Stimulated activated naive CD8-positive, alpha-beta T cell treated with anti-CD3 and anti-CD28 coated beads, Interleukin-15, amount 100 ng/mL, for 72 hours (primary cell): ENCODE data around the gene UGT1A5.

Experiments used
- ATAC-seq: fragments of 150-1000 bp; cut with Tn5 transposase; 2 replicates; pipeline ENCODE4 v1.10.0; 2021; ENCODE audit warnings: mild to moderate bottlenecking, moderate library complexity
- DNase-seq, 2 donors: peaks; one replicate each; pipeline ENCODE4 v3.0.0; 2021 to 2022
- H3K27ac Mint-ChIP-seq, 2 donors: one replicate each; pipeline ENCODE4 v1.8.0; 2022; ENCODE audit warnings: mild to moderate bottlenecking in 2 of 2, mixed read lengths in 2 of 2, moderate library complexity in 2 of 2
- H3K27me3 Mint-ChIP-seq: one replicate; pipeline ENCODE4 v1.8.0; 2022; ENCODE audit warnings: mixed read lengths
- H3K4me1 Mint-ChIP-seq: one replicate; pipeline ENCODE4 v1.8.0; 2022; ENCODE audit warnings: mild to moderate bottlenecking, mixed read lengths
- H3K4me3 Mint-ChIP-seq, 2 donors: one replicate each; pipeline ENCODE4 v1.8.0; 2022; ENCODE audit warnings: mild to moderate bottlenecking in 2 of 2, mixed read lengths in 2 of 2, moderate library complexity in 1 of 2
- H3K9me3 Mint-ChIP-seq, 2 donors: one replicate each; pipeline ENCODE4 v1.8.0; 2022; ENCODE audit warnings: mixed read lengths in 2 of 2

The UGT1A5 gene

GRCh38 chr2:233754872-233755611 lies 42.3 kb downstream of the UGT1A5 start:
- no peak for ATAC-seq
- Mint-ChIP-seq H3K27me3 (peaks cover 3% of the 10 kb centered on the region), H3K27ac (no peak overlapping the region), H3K4me3 (no peak overlapping the region), H3K4me1 (no peaks in the 10 kb centered on the region), H3K9me3 (peaks cover 7 to 21% of the 10 kb centered on the region in 2 donors)
- DNase-seq, result no peak

DNA sequence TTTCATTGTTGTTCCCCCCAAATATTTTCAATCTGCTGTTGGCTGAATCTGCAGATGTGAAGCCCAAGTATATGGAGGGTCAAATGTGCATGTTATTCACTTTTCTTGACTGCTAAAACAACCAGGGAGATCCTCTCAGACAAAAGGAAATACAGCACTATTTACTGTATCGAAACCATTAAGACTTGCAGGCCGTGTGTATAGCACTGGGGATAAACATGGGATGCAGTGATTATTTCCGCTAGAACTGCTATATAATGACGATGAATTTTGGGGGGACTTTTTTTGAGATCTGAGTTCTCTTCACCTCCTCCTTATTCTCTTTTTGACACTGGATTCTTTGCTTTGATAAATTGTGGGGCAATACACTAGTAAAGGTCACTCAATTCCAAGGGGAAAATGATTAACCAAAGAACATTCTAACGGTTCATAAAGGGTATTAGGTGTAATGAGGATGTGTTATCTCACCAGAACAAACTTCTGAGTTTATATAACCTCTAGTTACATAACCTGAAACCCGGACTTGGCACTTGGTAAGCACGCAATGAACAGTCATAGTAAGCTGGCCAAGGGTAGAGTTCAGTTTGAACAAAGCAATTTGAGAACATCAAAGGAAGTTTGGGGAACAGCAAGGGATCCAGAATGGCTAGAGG lies 43.8 kb downstream of the UGT1A5 start:
- Mint-ChIP-seq H3K27me3 (no peaks in the 10 kb centered on the region), H3K9me3 (peaks cover 4 to 6% of the 10 kb centered on the region in 2 donors), H3K4me3 (no peak overlapping the region), H3K4me1 (no peaks in the 10 kb centered on the region), H3K27ac (no peak overlapping the region)
- ATAC-seq (no peak), DNase-seq (no peak)

DNA sequence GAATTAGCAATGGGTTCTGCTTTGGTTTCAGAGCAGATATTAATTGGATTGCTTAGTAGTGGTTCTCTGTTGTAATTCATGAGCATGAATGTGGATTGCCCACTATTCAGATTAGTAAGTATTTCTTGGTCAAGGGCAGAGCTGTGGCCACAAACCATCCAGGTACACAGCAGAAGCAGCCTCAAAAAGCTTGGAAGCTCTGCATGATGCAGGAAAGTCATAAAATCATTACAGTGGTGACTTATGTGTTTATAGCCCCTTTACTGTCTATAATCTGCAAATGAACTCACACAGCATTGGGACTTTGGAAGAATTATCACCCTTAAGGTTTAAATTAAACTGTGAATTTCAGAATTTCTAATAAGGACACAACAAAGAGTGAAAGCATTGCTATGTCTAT lies 45.4 kb downstream of the UGT1A5 start:
- H3K4me1 Mint-ChIP-seq, result no peaks in the 10 kb centered on the region
- ATAC-seq, result no peak
- peaks cover 2% of the 10 kb centered on the region for H3K27me3 Mint-ChIP-seq
- no peaks in the 10 kb centered on the region for H3K9me3 Mint-ChIP-seq
- no peak for DNase-seq
- no peak overlapping the region for H3K4me3 Mint-ChIP-seq
- no peak overlapping the region for H3K27ac Mint-ChIP-seq

DNA sequence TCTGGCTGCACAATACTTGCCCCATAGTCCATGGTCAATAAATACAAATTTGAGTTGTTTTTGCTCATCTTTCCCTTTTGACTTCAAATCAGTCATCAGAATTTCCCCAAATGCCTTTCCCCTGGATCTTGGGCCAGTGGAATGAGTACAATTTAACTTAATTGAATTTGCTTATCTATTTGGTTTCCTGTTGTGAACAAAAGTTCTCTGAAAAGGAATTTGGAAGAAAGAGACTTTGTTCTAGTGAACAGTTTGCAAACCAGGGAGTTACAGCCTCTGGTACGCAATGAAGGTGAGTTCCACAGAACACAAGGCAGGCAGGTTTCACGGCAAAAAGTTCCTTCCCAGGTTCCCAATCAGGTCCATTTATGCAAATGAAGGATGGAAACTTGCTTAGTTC lies 46.1 kb downstream of the UGT1A5 start:
- Mint-ChIP-seq H3K4me1 (no peaks in the 10 kb centered on the region), H3K4me3 (no peak overlapping the region), H3K27ac (peak overlapping the region in 1 of 2 donors; percentile 38), H3K27me3 (peaks cover 9% of the 10 kb centered on the region), H3K9me3 (no peaks in the 10 kb centered on the region)
- ATAC-seq (no peak), DNase-seq (no peak)

- no peaks in the 10 kb centered on the region for H3K9me3 Mint-ChIP-seq
- no peak within 1 kb of the TSS for H3K4me3 Mint-ChIP-seq
- peaks cover 21% of the 10 kb centered on the region for H3K27me3 Mint-ChIP-seq
- ATAC-seq (no peak), DNase-seq (no peak)
- H3K4me1 Mint-ChIP-seq, result no peaks in the 10 kb centered on the region
- H3K27ac Mint-ChIP-seq, result peak within 1 kb of the TSS in 1 of 2 donors; percentile 38
Observed at GRCh38 chr2:233760043-233760442, 47.3 kb downstream of the UGT1A5 start, which contains the start of gene UGT1A1. UGT1A1 (plus strand) TSS chr2:233760270; CDS start chr2:233760288, 18 bp downstream.

DNA sequence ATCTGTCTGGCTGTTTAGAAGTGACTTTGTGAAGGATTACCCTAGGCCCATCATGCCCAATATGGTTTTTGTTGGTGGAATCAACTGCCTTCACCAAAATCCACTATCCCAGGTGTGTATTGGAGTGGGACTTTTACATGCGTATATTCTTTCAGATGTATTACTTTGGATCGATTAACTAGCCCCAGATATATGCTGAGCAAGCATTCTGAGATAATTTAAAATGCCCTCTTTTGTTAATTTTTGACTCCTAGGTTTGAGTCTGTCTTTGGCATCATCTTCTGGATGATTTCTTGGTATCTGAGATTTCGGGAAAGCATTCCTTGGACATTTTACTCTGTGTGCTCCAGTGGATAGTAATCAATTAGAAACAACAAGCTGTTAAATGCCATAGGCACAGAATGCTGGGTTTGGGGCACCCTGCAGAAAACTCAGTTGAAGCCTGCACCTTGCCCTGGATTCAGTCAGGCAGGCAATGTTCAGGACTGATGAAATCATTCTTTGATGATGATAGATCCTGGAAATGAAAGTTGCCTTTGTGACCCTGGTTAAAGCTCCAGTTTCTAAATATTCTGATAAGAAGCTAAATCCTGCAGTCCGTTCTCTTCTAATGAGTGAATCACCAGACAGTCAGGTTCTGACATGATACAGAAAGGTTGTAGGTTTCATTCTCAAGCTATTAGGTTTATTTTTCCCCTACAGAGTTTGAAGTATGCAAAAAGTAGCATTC lies 48.5 kb downstream of the UGT1A5 start:
- DNase-seq, result no peak
- Mint-ChIP-seq H3K4me1 (no peaks in the 10 kb centered on the region), H3K4me3 (no peak overlapping the region), H3K27ac (no peak overlapping the region), H3K9me3 (no peaks in the 10 kb centered on the region), H3K27me3 (peaks cover 32% of the 10 kb centered on the region)
- no peak for ATAC-seq

- H3K27ac Mint-ChIP-seq, result no peak overlapping the region
- H3K9me3 Mint-ChIP-seq, result no peaks in the 10 kb centered on the region
- no peaks in the 10 kb centered on the region for H3K4me1 Mint-ChIP-seq
- H3K4me3 Mint-ChIP-seq, result no peak overlapping the region
- peaks cover 38% of the 10 kb centered on the region for H3K27me3 Mint-ChIP-seq
- DNase-seq (no peak), ATAC-seq (no peak)
Observed at GRCh38 chr2:233764264-233764663, 51.6 kb downstream of the UGT1A5 start.

- no peak overlapping the region for H3K27ac Mint-ChIP-seq
- no peaks in the 10 kb centered on the region for H3K9me3 Mint-ChIP-seq
- no peak for ATAC-seq
- H3K4me1 Mint-ChIP-seq, result no peaks in the 10 kb centered on the region
- H3K4me3 Mint-ChIP-seq, result no peak overlapping the region
- H3K27me3 Mint-ChIP-seq, result peaks cover 42% of the 10 kb centered on the region
- DNase-seq, result no peak
Observed at GRCh38 chr2:233764761-233765160, 52.1 kb downstream of the UGT1A5 start.

- Mint-ChIP-seq H3K9me3 (no peaks in the 10 kb centered on the region), H3K4me3 (no peak overlapping the region), H3K4me1 (no peaks in the 10 kb centered on the region), H3K27ac (no peak overlapping the region), H3K27me3 (peaks cover 42% of the 10 kb centered on the region)
- ATAC-seq (no peak), DNase-seq (no peak)
Observed at GRCh38 chr2:233766416-233766815, 53.7 kb downstream of the UGT1A5 start.

DNA sequence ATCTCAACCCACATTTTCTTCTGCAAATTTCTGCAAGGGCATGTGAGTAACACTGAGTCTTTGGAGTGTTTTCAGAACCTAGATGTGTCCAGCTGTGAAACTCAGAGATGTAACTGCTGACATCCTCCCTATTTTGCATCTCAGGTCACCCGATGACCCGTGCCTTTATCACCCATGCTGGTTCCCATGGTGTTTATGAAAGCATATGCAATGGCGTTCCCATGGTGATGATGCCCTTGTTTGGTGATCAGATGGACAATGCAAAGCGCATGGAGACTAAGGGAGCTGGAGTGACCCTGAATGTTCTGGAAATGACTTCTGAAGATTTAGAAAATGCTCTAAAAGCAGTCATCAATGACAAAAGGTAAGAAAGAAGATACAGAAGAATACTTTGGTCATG lies 55.4 kb downstream of the UGT1A5 start:
- ATAC-seq (no peak), DNase-seq (no peak)
- no peak overlapping the region for H3K4me3 Mint-ChIP-seq
- no peaks in the 10 kb centered on the region for H3K4me1 Mint-ChIP-seq
- H3K27me3 Mint-ChIP-seq, result peaks cover 41% of the 10 kb centered on the region
- no peaks in the 10 kb centered on the region for H3K9me3 Mint-ChIP-seq
- H3K27ac Mint-ChIP-seq, result no peak overlapping the region

DNA sequence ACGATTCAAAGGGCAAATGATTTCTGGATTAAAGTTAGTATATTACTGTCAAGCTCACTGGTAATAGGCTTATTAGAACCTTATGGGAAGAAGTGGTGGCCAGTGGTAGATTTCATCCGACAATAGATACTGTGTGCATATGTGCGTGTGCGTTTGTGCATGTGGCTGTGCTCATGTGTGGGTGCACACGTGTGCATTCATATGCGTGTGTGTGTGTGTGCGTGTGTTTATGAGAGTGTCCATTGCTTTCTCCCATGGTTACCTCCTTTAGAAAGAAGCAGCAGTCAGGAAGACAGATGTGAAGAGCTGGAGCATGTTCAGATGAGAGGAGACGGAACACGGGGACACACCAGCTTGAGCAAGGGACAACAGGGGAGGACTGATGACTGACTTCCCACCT lies 56.6 kb downstream of the UGT1A5 start:
- no peak overlapping the region for H3K27ac Mint-ChIP-seq
- no peak for DNase-seq
- H3K9me3 Mint-ChIP-seq, result no peaks in the 10 kb centered on the region
- no peak overlapping the region for H3K4me3 Mint-ChIP-seq
- no peaks in the 10 kb centered on the region for H3K4me1 Mint-ChIP-seq
- H3K27me3 Mint-ChIP-seq, result peaks cover 29% of the 10 kb centered on the region
- ATAC-seq, result no peak

DNA sequence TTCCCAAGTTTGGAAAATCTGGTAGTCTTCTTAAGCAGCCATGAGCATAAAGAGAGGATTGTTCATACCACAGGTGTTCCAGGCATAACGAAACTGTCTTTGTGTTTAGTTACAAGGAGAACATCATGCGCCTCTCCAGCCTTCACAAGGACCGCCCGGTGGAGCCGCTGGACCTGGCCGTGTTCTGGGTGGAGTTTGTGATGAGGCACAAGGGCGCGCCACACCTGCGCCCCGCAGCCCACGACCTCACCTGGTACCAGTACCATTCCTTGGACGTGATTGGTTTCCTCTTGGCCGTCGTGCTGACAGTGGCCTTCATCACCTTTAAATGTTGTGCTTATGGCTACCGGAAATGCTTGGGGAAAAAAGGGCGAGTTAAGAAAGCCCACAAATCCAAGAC lies 59.4 kb downstream of the UGT1A5 start:
- ATAC-seq, result no peak
- peaks cover 19% of the 10 kb centered on the region for H3K27me3 Mint-ChIP-seq
- H3K4me3 Mint-ChIP-seq, result no peak overlapping the region
- H3K4me1 Mint-ChIP-seq, result no peaks in the 10 kb centered on the region
- DNase-seq, result no peak
- H3K27ac Mint-ChIP-seq, result no peak overlapping the region
- peaks cover 3 to 21% of the 10 kb centered on the region in 2 donors for H3K9me3 Mint-ChIP-seq

DNA sequence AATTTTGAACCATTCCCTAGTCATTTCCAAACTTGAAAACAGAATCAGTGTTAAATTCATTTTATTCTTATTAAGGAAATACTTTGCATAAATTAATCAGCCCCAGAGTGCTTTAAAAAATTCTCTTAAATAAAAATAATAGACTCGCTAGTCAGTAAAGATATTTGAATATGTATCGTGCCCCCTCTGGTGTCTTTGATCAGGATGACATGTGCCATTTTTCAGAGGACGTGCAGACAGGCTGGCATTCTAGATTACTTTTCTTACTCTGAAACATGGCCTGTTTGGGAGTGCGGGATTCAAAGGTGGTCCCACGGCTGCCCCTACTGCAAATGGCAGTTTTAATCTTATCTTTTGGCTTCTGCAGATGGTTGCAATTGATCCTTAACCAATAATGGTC lies 59.9 kb downstream of the UGT1A5 start:
- H3K9me3 Mint-ChIP-seq, result peaks cover 3 to 23% of the 10 kb centered on the region in 2 donors

DNA sequence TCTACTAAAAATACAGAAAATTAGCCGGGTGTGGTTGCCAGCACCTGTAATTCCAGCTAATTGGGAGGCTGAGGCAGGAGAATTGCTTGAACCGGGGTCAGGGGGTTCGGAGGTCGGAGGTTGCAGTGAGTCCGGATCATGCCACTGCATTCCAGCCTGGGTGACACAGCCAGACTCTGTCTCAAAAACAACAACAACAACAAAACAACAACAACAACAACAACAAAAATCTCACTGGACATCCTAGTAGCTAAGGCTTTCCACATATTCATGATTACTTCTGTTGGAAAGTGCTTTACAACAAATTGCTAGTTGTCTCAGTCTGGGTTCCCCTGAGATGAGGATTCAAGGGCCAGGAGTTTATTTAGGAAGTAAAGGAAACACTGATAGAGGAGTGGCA lies 61.1 kb downstream of the UGT1A5 start:
- no peaks in the 10 kb centered on the region for H3K4me1 Mint-ChIP-seq
- ATAC-seq (no peak), DNase-seq (no peak)
- peaks cover 26% of the 10 kb centered on the region for H3K27me3 Mint-ChIP-seq
- no peak overlapping the region for H3K4me3 Mint-ChIP-seq
- H3K9me3 Mint-ChIP-seq, result peaks cover 3 to 30% of the 10 kb centered on the region in 2 donors
- H3K27ac Mint-ChIP-seq, result no peak overlapping the region

More for the DNA sequence above, 59.9 kb downstream of the UGT1A5 start:
- Mint-ChIP-seq H3K27ac (no peak overlapping the region), H3K27me3 (peaks cover 19% of the 10 kb centered on the region), H3K4me1 (no peaks in the 10 kb centered on the region), H3K4me3 (no peak overlapping the region)
- DNase-seq (no peak), ATAC-seq (no peak)

DNA sequence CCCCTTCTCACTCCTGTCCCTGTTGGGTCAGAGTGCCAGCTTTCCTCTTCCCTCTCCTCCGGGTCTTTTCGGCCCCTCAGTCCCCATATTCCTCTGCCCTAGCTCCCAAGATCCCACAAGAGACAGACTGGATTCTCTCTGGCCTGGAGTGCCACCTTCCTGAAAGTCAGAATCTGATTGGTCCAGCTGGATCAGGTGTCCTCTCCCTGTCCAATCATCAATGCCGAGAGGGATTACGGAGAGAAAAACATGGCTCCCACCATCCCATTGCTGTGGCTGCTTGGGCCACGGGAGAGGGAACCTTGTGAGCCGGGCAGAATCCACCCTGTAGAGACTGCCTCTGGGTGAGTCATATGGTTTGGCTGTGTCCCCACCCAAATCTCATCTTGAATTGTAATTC lies 62.7 kb downstream of the UGT1A5 start:
- H3K4me3 Mint-ChIP-seq, result no peak overlapping the region
- no peak for DNase-seq
- ATAC-seq, result no peak
- no peaks in the 10 kb centered on the region for H3K4me1 Mint-ChIP-seq
- H3K9me3 Mint-ChIP-seq, result peaks cover 3 to 37% of the 10 kb centered on the region in 2 donors
- peak overlapping the region in 1 of 2 donors; percentile 57 for H3K27ac Mint-ChIP-seq
- H3K27me3 Mint-ChIP-seq, result peaks cover 18% of the 10 kb centered on the region

DNA sequence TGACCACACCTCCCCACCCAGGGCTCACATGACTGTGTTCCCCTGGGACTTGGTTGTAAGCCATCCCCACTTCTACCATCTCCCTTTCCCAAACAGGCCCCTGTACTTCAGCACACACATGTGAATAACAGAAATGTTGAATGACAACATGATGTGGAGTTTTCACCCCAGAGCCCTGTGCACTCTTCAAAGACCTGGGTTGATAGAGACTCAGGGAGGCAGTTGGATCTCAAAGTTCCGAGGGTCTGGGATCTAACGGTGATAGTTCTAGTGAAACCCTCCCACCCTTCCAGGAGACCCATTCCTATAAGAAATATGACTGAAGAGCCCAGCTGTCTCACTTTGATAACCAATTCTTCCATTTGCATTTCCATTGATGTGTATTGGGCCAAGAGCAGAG lies 65.3 kb downstream of the UGT1A5 start, which contains the start of gene MROH2A:
MROH2A (plus strand) TSS at position 301 of the 400 bp plus-strand sequence. CDS start 1,029 bp downstream, outside the sequence.
- H3K4me1 Mint-ChIP-seq, result no peaks in the 10 kb centered on the region
- H3K27ac Mint-ChIP-seq, result no peak within 1 kb of the TSS
- peaks cover 36% of the 10 kb centered on the region for H3K27me3 Mint-ChIP-seq
- no peak for DNase-seq
- H3K4me3 Mint-ChIP-seq, result no peak within 1 kb of the TSS
- H3K9me3 Mint-ChIP-seq, result peaks cover 3 to 37% of the 10 kb centered on the region in 2 donors
- no peak for ATAC-seq
